Heart right ventricle (tissue), 16 donors: ENCODE measurements around the gene TIGD2. TPM values are rescaled to one million over a fixed set of nuclear protein-coding genes. Genes with fewer than 3 reads are reported as not detected.

Experiments used
- ATAC-seq, 8 donors: fragments of 200-7000 bp; cut with Tn5 transposase; one replicate each; pipeline ENCODE4 v1.9.1; 2020; ENCODE audit warnings: mild to moderate bottlenecking in 8 of 8, moderate library complexity in 8 of 8, moderate number of reproducible peaks in 1 of 8
- DNase-seq, 2 donors: peaks; one replicate each; pipeline ENCODE4 v3.0.0-alpha.2; 2020
- H3K27ac ChIP-seq, 10 donors: fragments of 200-600 bp; sonication (generic) in 2 of 10; one replicate each; pipeline versions ENCODE4 v1.5.0 to v1.8.0; 2020 to 2022; ENCODE audit warnings: mild to moderate bottlenecking in 3 of 10
- H3K27me3 ChIP-seq, 7 donors: fragments of 200-600 bp; one replicate each; pipeline ENCODE4 v1.8.0; 2021 to 2022; ENCODE audit warnings: mild to moderate bottlenecking in 2 of 7
- H3K36me3 ChIP-seq, 9 donors: fragments of 200-600 bp; sonication (generic) in 1 of 9; one replicate each; pipeline versions ENCODE4 v1.5.0 to v1.8.0; 2020 to 2022; ENCODE audit warnings: mild to moderate bottlenecking in 2 of 9
- H3K4me1 ChIP-seq, 9 donors: fragments of 200-600 bp; sonication (generic) in 1 of 9; one replicate each; pipeline versions ENCODE4 v1.5.0 to v1.8.0; 2020 to 2022; ENCODE audit warnings: mild to moderate bottlenecking in 4 of 9
- H3K4me3 ChIP-seq, 10 donors: fragments of 200-600 bp; sonication (generic) in 2 of 10; one replicate each; pipeline versions ENCODE4 v1.5.0 to v1.8.0; 2020 to 2022; ENCODE audit warnings: mild to moderate bottlenecking in 7 of 10, moderate library complexity in 2 of 10
- H3K9me3 ChIP-seq, 11 donors: fragments of 200-600 bp in 10 of 11; sonication (generic) in 2 of 11; one replicate each; pipeline versions ENCODE4 v1.5.0 to v1.8.0; 2013 to 2022; ENCODE audit warnings: mild to moderate bottlenecking in 2 of 11, control low read depth in 1 of 11, moderate library complexity in 1 of 11
- CTCF ChIP-seq, 9 donors: fragments of 200-600 bp; sonication (generic) in 2 of 9; IDR thresholded peaks; one replicate each; pipeline versions ENCODE4 v1.5.0 to v1.8.0; 2021 to 2022; ENCODE audit warnings: antibody characterized with exemption in 9 of 9, mild to moderate bottlenecking in 5 of 9, moderate library complexity in 1 of 9
- WGBS, 2 donors: extraction: QIAGEN DNeasy Blood & Tissue Kit; methylation state at CpG; one replicate each; pipeline ENCODE4 v1.1.7; 2013; ENCODE audit warnings: inconsistent platforms in 1 of 2; 5-methylcytosine and 5-hydroxymethylcytosine counted together
- intact Hi-C, 10 donors: fragments of 100-400 bp; cut with DNase I; formaldehyde crosslinking; loops; one replicate each; pipeline versions ENCODE4 v1.11.1 to v1.14.2; 2022
- long read RNA-seq, 3 donors: library from polyadenylated mRNA; unstranded; transcript quantifications; one replicate each; pipeline ENCODE4 v2.0.0, GENCODE V29; 2020 to 2021
- polyA plus RNA-seq, 2 donors: library from polyadenylated mRNA; stranded (reverse); fragments of 200-250 nt; gene quantifications; one replicate each; pipeline ENCODE4 v1.2.3, GENCODE V29; 2013
- total RNA-seq, 10 donors: library from RNA; stranded (reverse); fragmentation: NEBNext Ultra II Directional in 3 of 10; extraction: Animal tissue kit (Norgen Biotek cat#: 25700) in 3 of 10; gene quantifications; one replicate each; pipeline versions ENCODE4 v1.2.1 to v1.2.4, GENCODE V29; 2021 to 2023
- donor health status: Arrhythmogenic right ventricular cardiomyopathy.
- donor health status: ischemic (EF 13 %, LVEDD 7.1; RV severe dilation, severe dysfunction).
- donor health status: healthy with polysubstance abuse.
- donor health status: DM: no; HTN: yes; CAD: no.
- donor health status: DM: no; HTN: no; CAD: no.
- donor health status: ischemic (EF 25% LVEDD 6.9; RV normal size, moderate dysfunction).
- donor health status: ischemic (EF 25% LVEDD 5.7; RV mildly dilated, moderate dysfunction).
- donor health status: healthy.
- donor health status: DM: yes; HTN: yes; CAD: no.
- donor health status: Ischemic cardiomyopathy.
- donor health status: ischemic (EF 35%, LVEDD 5.7; RV mildly dilated, moderate dysfunction).
- donor health status: nonischemic (EF 11% LVEDD 7.7; RV severe dilation, severe dysfunction).
- donor health status: DM: yes; HTN: yes; CAD: no.
- donor health status: PGD.
- donor health status: ischemic (EF 29% LVEDD 5.4; RV normal size, mild dysfunction).
- donor health status: nonischemic (EF 23%, LVEDD 6.1; RV moderate dilation, normal function).

TIGD2 gene
- total RNA-seq, result 1 to 10 TPM; 1.2 to 2.8 (median 2.0) TPM
- polyA plus RNA-seq, result 1 to 10 TPM; 1.2 to 1.3 TPM
- long read RNA-seq, donor 1, partial matches to known transcripts, result 0 of 2 reads
- long read RNA-seq, donor 1, other reads (novel, unspliced or antisense), result 0 of 2 reads
- long read RNA-seq, donor 2, transcript TIGD2-202 (2 exons, 3,217 nt), result major isoform, 5 of 7 reads
- long read RNA-seq, donor 2, partial matches to known transcripts, result 0 of 7 reads
- long read RNA-seq, donor 2, other reads (novel, unspliced or antisense), result 0 of 7 reads
- long read RNA-seq, donor 3, transcript TIGD2-202 (2 exons, 3,217 nt), result major isoform, 10 of 12 reads
- long read RNA-seq, donor 3, partial matches to known transcripts, result 0 of 12 reads
- long read RNA-seq, donor 3, other reads (novel, unspliced or antisense), result 0 of 12 reads

- peaks cover 0 to 15% (median 0%) of the 10 kb centered on the region in 7 donors for H3K27me3 ChIP-seq
- peak within 1 kb of the TSS in 9 of 10 donors; percentile 73 to 89 (median 83) for H3K27ac ChIP-seq
- H3K9me3 ChIP-seq, result peaks cover 0 to 10% (median 0%) of the 10 kb centered on the region in 11 donors
- ATAC-seq (peak; percentile 97 to 99 (median 98)), DNase-seq (peak; percentile 84 to 89)
- peak within 1 kb of the TSS; percentile 56 to 92 (median 73) for H3K4me3 ChIP-seq
- H3K4me1 ChIP-seq, result peaks cover 0 to 26% (median 14%) of the 10 kb centered on the region in 9 donors
- WGBS, 2 donors, result 0 to 1% methylated on average over 95 to 101 of the region's 101 CpGs
- intact Hi-C loops, result loop anchor here in 3 of 10 donors (2.0 to 10.0 kb wide), 2 partner anchors 54 to 296 kb away; partner anchors contain the start of gene FAM13A (in 1 of the 3)
- TF ChIP-seq CTCF (IDR thresholded peaks at IDR 0.05), result peak; percentile 74 to 91 (median 85)
- no peaks in the 10 kb centered on the region for H3K36me3 ChIP-seq
These were observed at the start of gene TIGD2 for GRCh38 chr4:89110986-89111832. Gene TIGD2 (plus strand): TSS chr4:89111533. CDS start chr4:89112975, 1,442 bp downstream.

GRCh38 chr4:89064848-89065247 lies 46.5 kb upstream of the TIGD2 start:
- ATAC-seq, result no peak
- H3K9me3 ChIP-seq, result peaks cover 0 to 5% (median 0%) of the 10 kb centered on the region in 11 donors
- no peak for DNase-seq
- no peak overlapping the region for H3K27ac ChIP-seq
- no peak for TF ChIP-seq CTCF (IDR thresholded peaks at IDR 0.05)
- H3K4me1 ChIP-seq, result no peaks in the 10 kb centered on the region
- WGBS, 2 donors, result 88 to 91% methylated on average over 3 of the region's 3 CpGs
- no peak overlapping the region for H3K4me3 ChIP-seq
- no peaks in the 10 kb centered on the region for H3K27me3 ChIP-seq
- intact Hi-C loops, result no loop called here
- no peaks in the 10 kb centered on the region for H3K36me3 ChIP-seq

DNA sequence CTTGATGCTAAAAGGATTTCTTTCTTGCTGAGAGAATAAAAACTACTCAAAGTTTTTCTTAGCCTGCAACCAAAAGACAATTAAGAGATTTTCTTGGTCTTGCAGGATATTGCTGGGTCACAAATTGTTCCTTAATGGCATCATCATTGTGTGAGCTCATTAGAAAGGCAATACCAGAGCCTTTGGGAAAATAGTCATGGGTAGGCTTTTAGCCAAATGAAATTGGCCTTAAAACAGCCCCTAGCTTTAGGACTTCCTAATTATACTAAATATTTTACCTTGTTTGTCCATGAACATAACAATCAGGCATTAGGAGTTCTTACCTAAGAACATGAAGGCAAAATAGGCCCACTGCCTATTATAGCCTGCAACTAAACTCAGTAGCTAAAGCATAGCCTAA lies 43.9 kb upstream of the TIGD2 start:
- ATAC-seq, result no peak
- Histone ChIP-seq H3K4me1 (no peaks in the 10 kb centered on the region), H3K27ac (no peak overlapping the region), H3K27me3 (no peaks in the 10 kb centered on the region), H3K9me3 (no peaks in the 10 kb centered on the region), H3K36me3 (no peaks in the 10 kb centered on the region), H3K4me3 (no peak overlapping the region)
- DNase-seq, result no peak
- no peak for TF ChIP-seq CTCF (IDR thresholded peaks at IDR 0.05)
- intact Hi-C loops, result no loop called here

DNA sequence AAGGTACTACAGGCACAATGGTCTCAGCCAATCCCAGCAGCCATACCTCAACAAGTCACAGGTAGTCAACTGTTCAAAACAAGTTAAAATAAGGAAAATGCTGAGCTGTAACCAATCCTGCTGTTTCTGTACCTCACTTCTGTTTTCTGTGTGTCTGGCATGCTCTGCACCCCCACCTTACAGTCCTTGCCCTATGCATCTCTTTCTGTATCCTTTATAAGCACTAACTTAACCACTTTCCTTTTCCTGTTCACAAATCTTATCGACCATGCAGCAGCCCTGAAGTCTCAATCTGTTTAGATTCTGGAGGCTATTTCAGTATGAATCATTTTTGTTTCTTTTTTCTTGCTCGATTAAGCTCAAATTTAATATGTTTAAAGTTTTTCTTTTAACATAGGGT lies 41.9 kb upstream of the TIGD2 start:
- no peaks in the 10 kb centered on the region for H3K9me3 ChIP-seq
- WGBS, 2 donors, result 53 to 66% methylated on average over 2 of the region's 2 CpGs
- ATAC-seq (no peak), DNase-seq (no peak)
- no peaks in the 10 kb centered on the region for H3K27me3 ChIP-seq
- H3K36me3 ChIP-seq, result no peaks in the 10 kb centered on the region
- no peak overlapping the region for H3K27ac ChIP-seq
- H3K4me3 ChIP-seq, result no peak overlapping the region
- intact Hi-C loops, result no loop called here
- H3K4me1 ChIP-seq, result no peaks in the 10 kb centered on the region
- TF ChIP-seq CTCF (IDR thresholded peaks at IDR 0.05), result no peak
